Measurements from ENCODE around the gene HERPUD1. TPM values are rescaled to one million over a fixed set of nuclear protein-coding genes. Genes with fewer than 3 reads are reported as not detected.

The HERPUD1 gene
- total RNA-seq, 2 donors from 2014 or later = 162 to 186 TPM

DNA sequence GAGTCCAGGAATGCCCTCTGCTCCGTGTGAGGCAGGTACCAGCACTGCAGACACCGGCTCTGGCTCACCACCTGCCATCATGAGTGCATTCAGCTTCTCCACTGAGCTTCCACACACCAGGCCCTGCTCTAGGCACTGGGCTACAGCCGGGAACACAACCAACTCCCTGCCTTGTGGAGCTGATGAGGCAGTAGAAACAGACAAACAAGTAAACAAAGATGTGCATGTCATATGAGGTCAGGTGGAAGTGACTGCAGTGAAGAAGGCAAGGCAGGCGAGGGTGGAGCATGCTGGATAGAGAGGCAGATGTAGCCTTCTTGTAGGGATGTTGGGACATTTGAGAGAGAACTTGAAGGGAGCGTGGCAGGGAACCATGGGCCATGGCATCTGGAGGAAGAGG is 62.4 kb downstream of the HERPUD1 start:
- no peak for ATAC-seq (replicated peaks)
- Mint-ChIP-seq H3K4me1 (peaks cover 42% of the 10 kb centered on the region), H3K4me3 (peak overlapping the region; percentile 90), H3K36me3 (ENCODE audit: low read depth) (peaks cover 93% of the 10 kb centered on the region), H3K27me3 (no peaks in the 10 kb centered on the region), H3K27ac (peak overlapping the region; percentile 95), H3K9me3 (no peaks in the 10 kb centered on the region)

Other genes with a start within 250 kb of the HERPUD1 start
- gene MT1X, start 249.7 kb upstream of the HERPUD1 start, total RNA-seq = 1 to 10 TPM; 6.1 to 7.6 TPM
- 100 to 1,000 TPM in 1 of 2 donors, 10 to 100 TPM in 1; 51.5 to 112 TPM for gene NUP93, start 202.0 kb upstream of the HERPUD1 start, total RNA-seq
- not detected for gene SLC12A3, start 66.9 kb upstream of the HERPUD1 start, total RNA-seq
- not detected for gene CETP, start 29.8 kb downstream of the HERPUD1 start, total RNA-seq
- gene NLRC5, start 57.4 kb downstream of the HERPUD1 start, total RNA-seq = 100 to 1,000 TPM; 182 to 219 TPM
- 1 to 10 TPM; 3.8 to 4.4 TPM for gene CPNE2, start 160.4 kb downstream of the HERPUD1 start, total RNA-seq

Measured in activated T-helper 17 cell treated with anti-CD3 and anti-CD28 coated beads, Interleukin-2, amount 50 U/mL, for 72 hours (primary cell).